Pancreas (tissue), 10 donors: ENCODE results near the gene RAI1. TPM values are rescaled to one million over a fixed set of nuclear protein-coding genes. Genes with fewer than 3 reads are reported as not detected.
A peak's percentile ranks its signal among the peaks of the same experiment; 100 is the strongest.
"Not testable (repeated sequence)": the region's sequence is repeated elsewhere in the genome, so short reads cannot be mapped to it uniquely, and the experiment has no call there.

Experiments used
- ATAC-seq, 4 donors: fragments of 200-7000 bp; cut with Tn5 transposase; one replicate each; pipeline versions ENCODE4 v1.8.0 to v1.9.1; 2020; ENCODE audit warnings: mild to moderate bottlenecking in 4 of 4, moderate library complexity in 4 of 4
- DNase-seq, 6 donors: peaks; one replicate each; pipeline ENCODE4 v3.0.0-alpha.2; 2020
- FAIRE-seq: peaks from 2 replicates; lab custom pipeline; 2012; peaks lifted over from hg19 to GRCh38; lab: Jason Lieb, UNC
- H3K27ac ChIP-seq, 4 donors: fragments of 200-600 bp; sonication (generic); 1 replicate in 3 of 4; 2 replicates in 1 of 4; pipeline versions ENCODE4 v1.5.0 to v1.8.0; 2020
- H3K27me3 ChIP-seq, 4 donors: fragments of 200-600 bp; one replicate each; pipeline ENCODE4 v1.8.0; 2021
- H3K36me3 ChIP-seq, 3 donors: fragments of 200-600 bp; sonication (generic) in 1 of 3; one replicate each; pipeline versions ENCODE4 v1.5.0 to v1.8.0; 2020 to 2021
- H3K4me1 ChIP-seq, 3 donors: fragments of 200-600 bp; one replicate each; pipeline ENCODE4 v1.8.0; 2021
- H3K4me3 ChIP-seq, 4 donors: fragments of 200-600 bp; sonication (generic) in 2 of 4; one replicate each; pipeline versions ENCODE4 v1.5.0 to v1.8.0; 2020 to 2021
- H3K9me3 ChIP-seq, 4 donors: fragments of 200-600 bp; one replicate each; pipeline ENCODE4 v1.8.0; 2021
- WGBS, 2 donors: extraction: QIAGEN DNeasy Blood & Tissue Kit; methylation state at CpG; one replicate each; pipeline ENCODE4 v1.1.7; 2013; 5-methylcytosine and 5-hydroxymethylcytosine counted together
- intact Hi-C, 3 donors: fragments of 100-400 bp; cut with DNase I; formaldehyde crosslinking; loops; one replicate each; pipeline versions ENCODE4 v1.11.1 to v1.14.2; 2022
- polyA plus RNA-seq, 2 donors: library from polyadenylated mRNA; stranded (reverse); fragments of 200-250 nt; gene quantifications; one replicate each; pipeline ENCODE4 v1.2.3, GENCODE V29; 2013
- total RNA-seq, 6 donors: library from RNA; stranded (reverse); fragmentation: NEBNext Ultra II Directional in 4 of 6; extraction: Animal tissue kit (Norgen Biotek cat#: 25700) in 4 of 6; gene quantifications; one replicate each; pipeline versions ENCODE4 v1.2.1 to v1.2.4, GENCODE V29; 2021 to 2023
- TF ChIP-seq, protein P1 (sequence below), 4 donors: fragments of 200-600 bp; sonication (generic) in 3 of 4; IDR thresholded peaks; one replicate each; pipeline versions ENCODE4 v1.5.0 to v1.8.0; 2021; ENCODE audit warnings: antibody characterized with exemption in 4 of 4
- donor health status: healthy with polysubstance abuse.
- donor health status: DM: no; HTN: no; CAD: no; lungs with moderate emphysema.
- donor health status: DM: no; HTN: no; CAD: no.
- donor health status: control.
- donor health status: control.
- donor health status: Bipolar disorder and iron deficiency.
- donor health status: DM: yes; HTN: yes; CAD: no.
- donor health status: DM: no; HTN: no; CAD: no.
- donor health status: DM: no; HTN: no; CAD: no.
- donor health status: DM: yes; HTN: yes; CAD: no.

The RAI1 gene
- total and polyA plus RNA-seq, 8 donors, result 12.1 to 23.9 (median 16.7) TPM

DNA sequence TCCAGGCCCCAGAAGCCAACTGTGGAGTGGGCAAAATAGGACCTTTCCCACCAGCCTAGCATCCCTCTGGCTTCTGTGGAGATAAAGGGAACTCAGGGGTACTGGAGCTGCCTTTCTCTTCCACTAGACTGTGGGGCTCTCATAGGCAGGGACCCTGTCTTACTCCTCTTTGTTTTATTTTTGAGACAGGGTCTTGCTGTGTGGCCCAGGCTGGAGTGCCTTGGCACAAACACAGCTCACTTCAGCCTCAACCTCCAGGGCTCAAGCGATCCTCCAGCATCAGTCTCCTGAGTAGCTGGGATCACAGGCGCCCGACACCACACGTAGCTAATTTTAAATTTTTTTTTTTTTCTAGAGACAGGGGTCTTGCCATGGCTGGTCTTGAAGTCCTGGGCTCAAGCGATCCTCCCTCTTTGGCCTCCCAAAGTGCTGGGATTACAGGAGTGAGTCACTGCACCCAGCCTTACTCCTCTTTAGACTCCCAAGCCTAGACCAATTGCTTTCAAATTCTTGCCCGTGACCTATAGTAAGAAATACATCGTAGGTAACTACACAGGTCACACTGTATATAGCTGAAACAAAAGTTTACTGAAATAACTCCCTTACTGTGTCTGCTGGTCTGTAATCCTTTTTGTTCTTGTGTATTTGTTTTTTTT lies 2.6 kb downstream of the RAI1 start:
- peak in 1 of 6 donors; percentile 8 for DNase-seq
- Histone ChIP-seq H3K36me3 (no peaks in the 10 kb centered on the region), H3K9me3 (no peaks in the 10 kb centered on the region), H3K4me3 (peak overlapping the region in 1 of 4 donors; percentile 83), H3K27me3 (no peaks in the 10 kb centered on the region), H3K4me1 (peaks cover 6 to 33% (median 10%) of the 10 kb centered on the region in 3 donors), H3K27ac (peak overlapping the region; percentile 87 to 95 (median 88))
- intact Hi-C loops, result loop anchor here in 1 of 3 donors (10.0 kb wide), 1 partner anchor 361 kb away; no protein-coding TSS in a partner anchor
- WGBS, 2 donors, result 90% methylated on average over 7 of the region's 7 CpGs
- no peak for ATAC-seq
- TF ChIP-seq, protein P1, sequence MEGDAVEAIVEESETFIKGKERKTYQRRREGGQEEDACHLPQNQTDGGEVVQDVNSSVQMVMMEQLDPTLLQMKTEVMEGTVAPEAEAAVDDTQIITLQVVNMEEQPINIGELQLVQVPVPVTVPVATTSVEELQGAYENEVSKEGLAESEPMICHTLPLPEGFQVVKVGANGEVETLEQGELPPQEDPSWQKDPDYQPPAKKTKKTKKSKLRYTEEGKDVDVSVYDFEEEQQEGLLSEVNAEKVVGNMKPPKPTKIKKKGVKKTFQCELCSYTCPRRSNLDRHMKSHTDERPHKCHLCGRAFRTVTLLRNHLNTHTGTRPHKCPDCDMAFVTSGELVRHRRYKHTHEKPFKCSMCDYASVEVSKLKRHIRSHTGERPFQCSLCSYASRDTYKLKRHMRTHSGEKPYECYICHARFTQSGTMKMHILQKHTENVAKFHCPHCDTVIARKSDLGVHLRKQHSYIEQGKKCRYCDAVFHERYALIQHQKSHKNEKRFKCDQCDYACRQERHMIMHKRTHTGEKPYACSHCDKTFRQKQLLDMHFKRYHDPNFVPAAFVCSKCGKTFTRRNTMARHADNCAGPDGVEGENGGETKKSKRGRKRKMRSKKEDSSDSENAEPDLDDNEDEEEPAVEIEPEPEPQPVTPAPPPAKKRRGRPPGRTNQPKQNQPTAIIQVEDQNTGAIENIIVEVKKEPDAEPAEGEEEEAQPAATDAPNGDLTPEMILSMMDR (IDR thresholded peaks at IDR 0.05), result no peak
- no peak for FAIRE-seq

DNA sequence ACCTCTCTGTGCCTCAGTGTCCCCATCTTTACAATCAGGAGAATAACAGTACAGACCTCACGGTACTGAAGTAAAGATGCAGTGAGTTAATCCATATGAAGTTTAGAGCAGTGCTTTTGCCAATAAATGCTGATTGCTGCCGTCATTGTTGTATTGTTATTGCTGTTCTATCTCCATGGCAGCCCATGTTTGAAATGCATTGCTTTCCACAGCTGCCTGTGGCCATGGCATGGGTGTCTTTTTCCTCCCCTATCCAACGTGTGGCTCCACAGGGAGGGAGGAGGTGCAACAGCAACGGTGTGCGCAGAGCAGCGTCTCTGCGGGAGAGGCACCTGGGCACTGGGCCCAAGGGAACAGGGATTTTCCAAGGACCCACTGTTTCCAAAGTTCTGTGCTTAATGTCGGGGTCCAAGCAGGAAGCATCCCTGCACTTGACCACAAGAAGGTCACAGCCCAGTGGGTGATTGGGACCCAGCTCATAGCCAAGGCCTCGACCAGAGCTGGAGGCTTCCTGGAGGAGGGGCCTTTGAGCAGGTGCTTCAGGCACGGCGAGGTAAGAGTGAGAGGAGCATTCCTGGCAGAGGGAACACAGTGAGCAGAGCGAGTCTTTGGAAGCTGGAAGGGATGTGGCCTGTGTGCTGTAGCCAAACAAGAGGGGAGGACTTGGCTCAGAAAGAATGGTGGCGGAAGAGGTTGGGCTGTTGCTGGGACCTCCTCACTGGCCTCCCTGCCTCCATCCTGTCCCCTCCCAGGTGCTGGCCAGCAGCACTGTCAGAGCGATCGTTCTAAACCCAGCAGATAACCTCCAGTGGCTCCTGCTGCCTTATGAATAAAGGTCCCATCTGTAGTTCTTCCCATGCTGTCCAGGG lies 3.9 kb downstream of the RAI1 start:
- FAIRE-seq, result no peak
- H3K4me3 ChIP-seq, result no peak overlapping the region
- TF ChIP-seq, protein P1 (IDR thresholded peaks at IDR 0.05), result no peak
- H3K36me3 ChIP-seq, result no peaks in the 10 kb centered on the region
- no peaks in the 10 kb centered on the region for H3K9me3 ChIP-seq
- H3K27me3 ChIP-seq, result no peaks in the 10 kb centered on the region
- ATAC-seq, result peak; percentile 3 to 5 (median 4)
- H3K27ac ChIP-seq, result peak overlapping the region; percentile 64 to 95 (median 76)
- 36 to 44% methylated on average over 15 of the region's 15 CpGs for WGBS, 2 donors
- peaks cover 6 to 33% (median 10%) of the 10 kb centered on the region in 3 donors for H3K4me1 ChIP-seq
- peak in 3 of 6 donors; percentile 39 to 53 (median 47) for DNase-seq
- intact Hi-C loops, result loop anchor here in 1 of 3 donors (10.0 kb wide), 1 partner anchor 360 kb away; no protein-coding TSS in a partner anchor

DNA sequence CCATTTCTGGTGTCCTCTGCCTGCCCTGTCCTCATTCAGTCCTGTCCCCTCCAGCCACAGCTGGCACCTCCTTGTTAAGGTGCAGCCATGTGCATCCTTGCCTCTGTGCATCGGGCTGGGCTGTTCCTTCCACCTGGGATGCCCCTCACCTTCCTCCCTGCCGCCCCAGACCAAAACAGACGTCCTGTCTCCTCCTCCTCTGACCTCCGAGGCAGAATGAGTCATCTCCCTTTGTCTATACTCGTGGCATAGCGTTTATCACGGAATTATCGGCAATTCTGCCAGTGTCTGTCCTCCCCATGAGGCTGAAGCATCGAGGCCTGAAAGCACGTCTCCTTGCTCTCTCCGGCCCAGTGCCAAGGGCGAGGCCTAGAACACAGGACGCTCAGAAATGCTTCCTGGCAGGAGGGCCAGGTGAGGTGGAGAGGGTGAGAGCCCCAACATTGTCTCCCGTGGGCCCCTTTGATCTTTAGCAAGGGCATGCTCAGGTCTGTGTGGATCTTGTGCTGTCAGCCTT lies 4.6 kb downstream of the RAI1 start:
- Histone ChIP-seq H3K36me3 (no peaks in the 10 kb centered on the region), H3K9me3 (no peaks in the 10 kb centered on the region), H3K4me1 (peaks cover 6 to 34% (median 10%) of the 10 kb centered on the region in 3 donors), H3K27me3 (no peaks in the 10 kb centered on the region), H3K4me3 (no peak overlapping the region), H3K27ac (peak overlapping the region; percentile 64 to 95 (median 76))
- WGBS, 2 donors, result 25 to 37% methylated on average over 14 of the region's 14 CpGs
- FAIRE-seq (no peak), DNase-seq (peak in 3 of 6 donors; percentile 43 to 61 (median 46)), ATAC-seq (peak in 2 of 4 donors; percentile 1 to 7)
- TF ChIP-seq, protein P1 (IDR thresholded peaks at IDR 0.05), result no peak
- intact Hi-C loops, result loop anchor here in 1 of 3 donors (10.0 kb wide), 1 partner anchor 359 kb away; no protein-coding TSS in a partner anchor

DNA sequence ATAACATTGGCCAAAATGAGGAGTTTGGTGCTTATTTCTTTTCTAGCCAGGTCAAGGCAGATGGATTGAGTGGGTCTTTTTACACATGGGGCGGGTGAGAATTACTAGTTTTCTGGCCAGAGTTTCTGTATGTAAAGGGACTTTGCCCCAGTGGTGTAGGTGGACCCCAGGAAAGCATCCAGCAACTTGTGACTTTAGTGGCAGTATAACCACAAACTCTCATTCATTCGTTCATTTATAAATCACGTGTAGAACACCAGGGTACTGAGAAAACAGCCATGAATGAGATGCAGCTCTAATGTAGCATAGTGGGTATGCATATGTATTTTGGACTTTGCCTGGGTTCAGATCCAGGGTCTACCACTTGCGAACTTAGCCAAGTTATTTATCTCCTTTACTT lies 8.1 kb downstream of the RAI1 start:
- no peaks in the 10 kb centered on the region for H3K9me3 ChIP-seq
- H3K27ac ChIP-seq, result peak overlapping the region in 1 of 4 donors; percentile 28
- H3K36me3 ChIP-seq, result no peaks in the 10 kb centered on the region
- TF ChIP-seq, protein P1 (IDR thresholded peaks at IDR 0.05), result no peak
- no peak for FAIRE-seq
- WGBS, 2 donors, result 86 to 89% methylated on average over 4 of the region's 4 CpGs
- H3K27me3 ChIP-seq, result no peaks in the 10 kb centered on the region
- peaks cover 34 to 56% (median 36%) of the 10 kb centered on the region in 3 donors for H3K4me1 ChIP-seq
- intact Hi-C loops, result loop anchor here in 1 of 3 donors (10.0 kb wide), 1 partner anchor 355 kb away; no protein-coding TSS in a partner anchor
- no peak overlapping the region for H3K4me3 ChIP-seq
- no peak for DNase-seq
- ATAC-seq, result no peak

DNA sequence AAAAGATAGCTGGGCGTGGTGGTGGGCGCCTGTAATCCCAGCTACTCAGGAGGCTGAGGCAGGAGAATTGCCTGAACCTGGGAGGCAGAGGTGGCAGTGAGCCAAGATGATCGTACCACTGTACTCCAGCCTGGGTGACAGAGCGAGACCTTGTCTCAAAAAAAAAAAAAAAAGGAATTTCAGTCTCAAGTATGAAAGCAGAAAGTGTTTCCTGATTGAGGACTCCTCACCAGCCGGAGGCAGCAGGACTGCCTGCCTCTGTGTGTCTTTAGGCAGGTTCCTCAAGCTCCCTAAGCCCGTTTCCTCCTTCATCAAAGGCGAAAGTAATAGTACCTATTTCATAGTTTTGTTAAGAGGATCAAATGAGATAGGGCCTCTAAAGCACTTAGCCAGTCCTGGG lies 9.0 kb downstream of the RAI1 start:
- H3K9me3 ChIP-seq, FAIRE-seq, H3K4me3 ChIP-seq, ATAC-seq, H3K27me3 ChIP-seq, DNase-seq, H3K36me3 ChIP-seq: not testable (repeated sequence)
- Histone ChIP-seq H3K27ac (peak overlapping the region in 2 of 4 donors; percentile 28 to 94), H3K4me1 (peaks cover 33 to 49% (median 35%) of the 10 kb centered on the region in 3 donors)
- intact Hi-C loops, result loop anchor here in 1 of 3 donors (10.0 kb wide), 1 partner anchor 55 kb away; no protein-coding TSS in a partner anchor
- 73% methylated on average over 7 of the region's 7 CpGs for WGBS, 2 donors
